ENCODE measurements around the gene GRK1. TPM values are rescaled to one million over a fixed set of nuclear protein-coding genes. Genes with fewer than 3 reads are reported as not detected.
A peak's percentile ranks its signal among the peaks of the same experiment; 100 is the strongest.

Gene GRK1
- total RNA-seq, 5 donors from 2014 or later (not counting 1 experiment from before 2014, with no cell fraction given) = not detected

DNA sequence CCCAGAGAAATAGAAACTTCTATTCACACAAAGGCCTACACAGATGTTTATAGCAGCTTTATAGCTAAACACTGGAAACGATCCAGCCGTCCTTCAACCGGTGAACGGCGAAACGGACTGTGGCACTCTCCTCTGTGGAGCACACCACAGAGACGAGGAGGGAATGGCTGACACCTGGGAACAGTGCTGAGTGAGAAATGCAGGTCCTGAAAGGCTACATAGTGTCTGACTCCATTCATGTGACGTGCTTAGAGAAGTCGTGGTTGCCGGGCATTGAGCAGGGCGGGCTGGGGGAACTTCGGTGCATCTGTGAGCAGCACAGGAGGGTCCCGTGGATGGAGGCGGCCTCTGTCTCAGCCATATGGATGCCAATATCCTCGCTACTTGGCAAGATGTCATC is 3.1 kb upstream of the GRK1 start:
- DNase-seq (peak in 2 of 35 experiments; percentile 0 to 19), ATAC-seq (replicated peaks in 1 of 4) (no peak)
- peaks cover 9 to 14% (median 14%) of the 10 kb centered on the region in 3 donors for H3K9me3 Mint-ChIP-seq
- Histone ChIP-seq H3K27me3 (replicated peaks in 1 of 2; ENCODE audit: control insufficient read depth in 2 of 2, extremely low read depth in 1 of 2, insufficient read depth in 2 of 2, low read length in 1 of 2) (peaks cover 0 to 33% of the 10 kb centered on the region in 2 experiments), H3K9me3 (no peaks in the 10 kb centered on the region), H3K36me3 (ENCODE audit: control insufficient read depth in 2 of 2, extremely low read depth in 1 of 2, insufficient read depth in 1 of 2, low read length in 1 of 2) (no peaks in the 10 kb centered on the region), H3K4me3 (ENCODE audit: control insufficient read depth in 1 of 2, extremely low read depth in 1 of 2, low read length in 1 of 2) (no peak overlapping the region), H3K4me1 (ENCODE audit: control insufficient read depth in 1 of 2, extremely low read depth in 1 of 2, insufficient read depth in 2 of 2, low read length in 2 of 2) (peaks cover 0 to 2% of the 10 kb centered on the region in 2 experiments), H3K27ac (ENCODE audit: low read length) (no peak overlapping the region)
- WGBS (ENCODE audit: insufficient coverage) = 83% methylated on average over 13 of the region's 15 CpGs
- H3K27me3 Mint-ChIP-seq = peaks cover 0 to 3% of the 10 kb centered on the region in 2 donors
- CTCF ChIA-PET = no interaction called here
- H3K36me3 Mint-ChIP-seq = no peaks in the 10 kb centered on the region
- no peak overlapping the region for H3K4me3 Mint-ChIP-seq
- POLR2A ChIA-PET = no interaction called here
- H3K4me1 Mint-ChIP-seq = peaks cover 0 to 4% (median 0%) of the 10 kb centered on the region in 3 donors
- no peak overlapping the region for H3K27ac Mint-ChIP-seq

- Histone ChIP-seq H3K4me3 (ENCODE audit: control insufficient read depth in 1 of 2, extremely low read depth in 1 of 2, low read length in 1 of 2) (no peak overlapping the region), H3K4me1 (ENCODE audit: control insufficient read depth in 1 of 2, extremely low read depth in 1 of 2, insufficient read depth in 2 of 2, low read length in 2 of 2) (peaks cover 0 to 2% of the 10 kb centered on the region in 2 experiments), H3K27me3 (replicated peaks in 1 of 2; ENCODE audit: control insufficient read depth in 2 of 2, extremely low read depth in 1 of 2, insufficient read depth in 2 of 2, low read length in 1 of 2) (peaks cover 0 to 42% of the 10 kb centered on the region in 2 experiments), H3K36me3 (ENCODE audit: control insufficient read depth in 2 of 2, extremely low read depth in 1 of 2, insufficient read depth in 1 of 2, low read length in 1 of 2) (no peaks in the 10 kb centered on the region), H3K9me3 (no peaks in the 10 kb centered on the region), H3K27ac (ENCODE audit: low read length) (no peak overlapping the region)
- Mint-ChIP-seq H3K4me1 (peaks cover 0 to 6% (median 0%) of the 10 kb centered on the region in 3 donors), H3K4me3 (no peak overlapping the region), H3K9me3 (peaks cover 9 to 14% (median 14%) of the 10 kb centered on the region in 3 donors), H3K27ac (no peak overlapping the region), H3K27me3 (peaks cover 0 to 3% of the 10 kb centered on the region in 2 donors), H3K36me3 (no peaks in the 10 kb centered on the region)
- 76% methylated on average over 14 of the region's 21 CpGs for WGBS (ENCODE audit: insufficient coverage)
- CTCF ChIA-PET = no interaction called here
- POLR2A ChIA-PET = no interaction called here
- ATAC-seq (replicated peaks in 1 of 4) (no peak), DNase-seq (peak in 1 of 35 experiments; percentile 11)
Observed at GRCh38 chr13:113664751-113665596, 2.0 kb upstream of the GRK1 start.

DNA sequence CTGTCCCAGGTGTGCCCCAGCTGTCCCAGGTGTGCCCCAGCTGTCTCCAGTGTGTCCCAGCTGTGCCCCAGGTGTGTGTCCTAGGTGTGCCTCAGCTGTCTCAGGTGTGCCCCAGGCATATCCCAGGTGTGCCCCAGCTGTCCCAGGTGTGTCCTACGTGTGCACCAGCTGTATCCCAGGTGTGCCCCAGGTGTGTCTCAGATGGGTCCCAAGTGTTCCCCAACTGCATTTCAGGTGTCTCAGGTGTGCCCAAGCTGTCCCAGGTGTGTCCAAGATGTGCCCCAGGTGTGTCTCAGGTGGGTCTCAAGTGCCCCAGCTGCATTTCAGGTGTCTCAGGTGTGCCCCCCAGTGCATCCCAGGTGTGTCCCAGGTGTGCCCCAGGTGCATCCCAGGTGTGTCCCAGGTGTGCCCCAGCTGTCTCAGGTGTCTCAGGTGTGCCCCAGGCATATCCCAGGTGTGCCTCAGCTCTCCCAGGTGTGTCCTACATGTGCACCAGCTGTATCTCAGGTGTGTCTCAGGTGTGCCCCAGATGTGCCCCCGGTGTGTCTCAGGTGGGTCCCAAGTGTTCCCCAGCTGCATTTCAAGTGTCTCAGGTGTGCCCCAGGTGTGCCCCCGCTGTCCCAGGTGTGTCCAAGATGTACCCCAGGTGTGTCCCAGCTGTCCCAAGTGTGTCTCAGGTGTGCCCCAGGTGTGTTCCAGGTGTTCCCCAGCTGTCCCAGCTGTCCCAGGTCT is 1.3 kb upstream of the GRK1 start:
- Histone ChIP-seq H3K4me3 (ENCODE audit: control insufficient read depth in 1 of 2, extremely low read depth in 1 of 2, low read length in 1 of 2) (no peak overlapping the region), H3K36me3 (ENCODE audit: control insufficient read depth in 2 of 2, extremely low read depth in 1 of 2, insufficient read depth in 1 of 2, low read length in 1 of 2) (no peaks in the 10 kb centered on the region), H3K9me3 (no peaks in the 10 kb centered on the region), H3K27ac (ENCODE audit: low read length) (no peak overlapping the region), H3K4me1 (ENCODE audit: control insufficient read depth in 1 of 2, extremely low read depth in 1 of 2, insufficient read depth in 2 of 2, low read length in 2 of 2) (peaks cover 0 to 2% of the 10 kb centered on the region in 2 experiments), H3K27me3 (replicated peaks in 1 of 2; ENCODE audit: control insufficient read depth in 2 of 2, extremely low read depth in 1 of 2, insufficient read depth in 2 of 2, low read length in 1 of 2) (peaks cover 0 to 44% of the 10 kb centered on the region in 2 experiments)
- no peak for ATAC-seq (replicated peaks in 1 of 4)
- Mint-ChIP-seq H3K4me1 (peaks cover 0 to 6% (median 0%) of the 10 kb centered on the region in 3 donors), H3K27me3 (peaks cover 0 to 3% of the 10 kb centered on the region in 2 donors), H3K36me3 (no peaks in the 10 kb centered on the region), H3K9me3 (peaks cover 6 to 13% (median 13%) of the 10 kb centered on the region in 3 donors), H3K4me3 (no peak overlapping the region), H3K27ac (no peak overlapping the region)
- WGBS (ENCODE audit: insufficient coverage) = 79% methylated on average over 3 of the region's 3 CpGs
- POLR2A ChIA-PET = no interaction called here
- CTCF ChIA-PET = no interaction called here
- DNase-seq = peak in 1 of 35 experiments; percentile 11

DNA sequence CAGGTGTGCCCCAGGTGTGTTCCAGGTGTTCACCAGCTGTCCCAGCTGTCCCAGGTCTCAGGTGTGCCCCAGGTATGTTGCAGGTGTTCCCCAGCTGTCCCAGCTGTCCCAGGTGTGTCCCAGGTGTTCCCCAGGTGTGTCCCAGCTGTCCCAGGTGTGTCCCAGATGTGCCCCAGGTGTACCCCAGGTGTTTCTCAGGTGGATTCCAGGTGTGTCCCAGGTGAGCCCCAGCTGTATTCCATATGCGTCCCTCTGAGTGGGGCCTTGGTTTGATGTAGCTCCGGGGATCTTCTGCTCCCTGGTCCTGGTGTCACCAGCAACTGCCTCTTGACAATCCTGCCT is 719 bp upstream of the GRK1 start:
- Histone ChIP-seq H3K27me3 (replicated peaks in 1 of 2; ENCODE audit: control insufficient read depth in 2 of 2, extremely low read depth in 1 of 2, insufficient read depth in 2 of 2, low read length in 1 of 2) (peaks cover 0 to 44% of the 10 kb centered on the region in 2 experiments), H3K27ac (ENCODE audit: low read length) (no peak overlapping the region), H3K4me1 (ENCODE audit: control insufficient read depth in 1 of 2, extremely low read depth in 1 of 2, insufficient read depth in 2 of 2, low read length in 2 of 2) (peaks cover 0 to 2% of the 10 kb centered on the region in 2 experiments), H3K4me3 (ENCODE audit: control insufficient read depth in 1 of 2, extremely low read depth in 1 of 2, low read length in 1 of 2) (no peak overlapping the region), H3K36me3 (ENCODE audit: control insufficient read depth in 2 of 2, extremely low read depth in 1 of 2, insufficient read depth in 1 of 2, low read length in 1 of 2) (no peaks in the 10 kb centered on the region), H3K9me3 (no peaks in the 10 kb centered on the region)
- WGBS (ENCODE audit: insufficient coverage) = 89% methylated on average over 2 of the region's 2 CpGs
- ATAC-seq (replicated peaks in 1 of 4) (no peak), DNase-seq (no peak)
- POLR2A ChIA-PET = no interaction called here
- H3K27me3 Mint-ChIP-seq = peaks cover 0 to 3% of the 10 kb centered on the region in 2 donors
- no peak overlapping the region for H3K27ac Mint-ChIP-seq
- no peaks in the 10 kb centered on the region for H3K36me3 Mint-ChIP-seq
- peaks cover 0 to 6% (median 0%) of the 10 kb centered on the region in 3 donors for H3K4me1 Mint-ChIP-seq
- H3K9me3 Mint-ChIP-seq = peaks cover 2 to 7% (median 7%) of the 10 kb centered on the region in 3 donors
- H3K4me3 Mint-ChIP-seq = no peak overlapping the region
- CTCF ChIA-PET = no interaction called here

DNA sequence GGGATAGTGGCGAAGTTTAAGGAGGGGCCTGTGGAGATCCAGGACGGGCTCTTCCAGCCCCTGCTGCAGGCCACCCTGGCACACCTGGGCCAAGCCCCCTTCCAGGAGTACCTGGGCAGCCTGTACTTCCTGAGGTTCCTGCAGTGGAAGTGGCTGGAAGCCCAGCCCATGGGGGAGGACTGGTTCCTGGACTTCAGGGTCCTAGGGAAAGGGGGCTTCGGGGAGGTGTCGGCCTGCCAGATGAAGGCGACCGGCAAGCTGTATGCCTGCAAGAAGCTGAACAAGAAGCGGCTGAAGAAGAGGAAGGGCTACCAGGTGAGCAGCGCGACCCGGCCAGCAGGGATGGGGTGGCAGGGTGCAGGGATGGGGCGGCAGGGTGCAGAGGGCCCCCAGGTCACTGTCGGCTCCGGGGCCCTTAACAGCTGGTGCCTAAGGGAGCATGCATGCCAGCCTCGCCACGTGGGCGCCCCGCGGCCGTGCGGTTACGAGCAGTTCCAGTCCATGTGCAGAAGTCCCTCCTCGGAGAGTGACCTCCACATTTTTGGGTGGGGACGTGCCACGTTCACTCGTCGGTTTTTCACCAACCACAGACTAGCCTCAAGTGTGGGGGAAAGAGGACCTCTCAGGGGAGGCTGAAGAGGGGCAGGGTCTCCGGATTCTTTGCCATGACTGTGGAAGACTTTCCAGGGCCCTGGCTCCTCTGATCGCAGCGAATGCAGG is 912 bp downstream of the GRK1 start:
- peaks cover 0 to 44% of the 10 kb centered on the region in 2 experiments for H3K27me3 ChIP-seq (replicated peaks in 1 of 2; ENCODE audit: control insufficient read depth in 2 of 2, extremely low read depth in 1 of 2, insufficient read depth in 2 of 2, low read length in 1 of 2)
- peak in 1 of 35 experiments; percentile 11 for DNase-seq
- no peaks in the 10 kb centered on the region for H3K36me3 ChIP-seq (ENCODE audit: control insufficient read depth in 2 of 2, extremely low read depth in 1 of 2, insufficient read depth in 1 of 2, low read length in 1 of 2)
- H3K27ac Mint-ChIP-seq = no peak overlapping the region
- POLR2A ChIA-PET = no interaction called here
- peaks cover 0 to 2% of the 10 kb centered on the region in 2 experiments for H3K4me1 ChIP-seq (ENCODE audit: control insufficient read depth in 1 of 2, extremely low read depth in 1 of 2, insufficient read depth in 2 of 2, low read length in 2 of 2)
- WGBS (ENCODE audit: insufficient coverage) = 85% methylated on average over 28 of the region's 29 CpGs
- H3K9me3 Mint-ChIP-seq = no peaks in the 10 kb centered on the region
- peaks cover 0 to 3% of the 10 kb centered on the region in 2 donors for H3K27me3 Mint-ChIP-seq
- H3K4me1 Mint-ChIP-seq = peaks cover 0 to 13% (median 0%) of the 10 kb centered on the region in 3 donors
- H3K4me3 ChIP-seq (ENCODE audit: control insufficient read depth in 1 of 2, extremely low read depth in 1 of 2, low read length in 1 of 2) = no peak overlapping the region
- H3K9me3 ChIP-seq = no peaks in the 10 kb centered on the region
- no peak overlapping the region for H3K27ac ChIP-seq (ENCODE audit: low read length)
- no peak overlapping the region for H3K4me3 Mint-ChIP-seq
- CTCF ChIA-PET = no interaction called here
- no peak for ATAC-seq (replicated peaks in 1 of 4)
- H3K36me3 Mint-ChIP-seq = no peaks in the 10 kb centered on the region

GRCh38 chr13:113668491-113668971 is 1.5 kb downstream of the GRK1 start:
- H3K4me3 Mint-ChIP-seq = no peak overlapping the region
- ATAC-seq (replicated peaks in 1 of 4) = peak in 2 of 4 experiments; percentile 6 to 23
- no peaks in the 10 kb centered on the region for H3K9me3 Mint-ChIP-seq
- ChIA-PET POLR2A (no interaction called here), CTCF (no interaction called here)
- H3K4me1 Mint-ChIP-seq = peaks cover 0 to 13% (median 0%) of the 10 kb centered on the region in 3 donors
- no peak overlapping the region for H3K27ac ChIP-seq (ENCODE audit: low read length)
- H3K36me3 Mint-ChIP-seq = no peaks in the 10 kb centered on the region
- no peak overlapping the region for H3K27ac Mint-ChIP-seq
- no peak overlapping the region for H3K4me3 ChIP-seq (ENCODE audit: control insufficient read depth in 1 of 2, extremely low read depth in 1 of 2, low read length in 1 of 2)
- no peaks in the 10 kb centered on the region for H3K36me3 ChIP-seq (ENCODE audit: control insufficient read depth in 2 of 2, extremely low read depth in 1 of 2, insufficient read depth in 1 of 2, low read length in 1 of 2)
- peaks cover 0 to 3% of the 10 kb centered on the region in 2 donors for H3K27me3 Mint-ChIP-seq
- H3K4me1 ChIP-seq (ENCODE audit: control insufficient read depth in 1 of 2, extremely low read depth in 1 of 2, insufficient read depth in 2 of 2, low read length in 2 of 2) = peaks cover 0 to 2% of the 10 kb centered on the region in 2 experiments
- peaks cover 0 to 44% of the 10 kb centered on the region in 2 experiments for H3K27me3 ChIP-seq (replicated peaks in 1 of 2; ENCODE audit: control insufficient read depth in 2 of 2, extremely low read depth in 1 of 2, insufficient read depth in 2 of 2, low read length in 1 of 2)
- peak in 1 of 35 experiments; percentile 4 for DNase-seq
- no peaks in the 10 kb centered on the region for H3K9me3 ChIP-seq
- WGBS (ENCODE audit: insufficient coverage) = 67% methylated on average over 16 of the region's 24 CpGs

Data from T-cell (primary cell).